Measurements from ENCODE around the gene GJD2.

Gene GJD2

GRCh38 chr15:34772312-34772711, 17.5 kb upstream of the GJD2 start:
- no peak for DNase-seq

- DNase-seq, result no peak
Observed at GRCh38 chr15:34769711-34770110, 14.9 kb upstream of the GJD2 start.

- DNase-seq, result peak; percentile 13 to 48
Observed at GRCh38 chr15:34768530-34768929, 13.7 kb upstream of the GJD2 start.

GRCh38 chr15:34765741-34766140, 10.9 kb upstream of the GJD2 start:
- DNase-seq, result no peak

- no peak for DNase-seq
Observed at GRCh38 chr15:34760909-34761308, 6.1 kb upstream of the GJD2 start.

- DNase-seq, result no peak
Observed at GRCh38 chr15:34759992-34760391, 5.2 kb upstream of the GJD2 start.

GRCh38 chr15:34759347-34759746, 4.5 kb upstream of the GJD2 start:
- DNase-seq, result no peak

- no peak for DNase-seq
Observed at GRCh38 chr15:34757262-34757661, 2.5 kb upstream of the GJD2 start.

GRCh38 chr15:34755419-34755773, 598 bp upstream of the GJD2 start:
- no peak for DNase-seq

- DNase-seq, result no peak
Observed at GRCh38 chr15:34754171-34754601, 612 bp downstream of the GJD2 start.

GRCh38 chr15:34753236-34753894, 1.4 kb downstream of the GJD2 start:
- no peak for DNase-seq

- no peak for DNase-seq
Observed at GRCh38 chr15:34749691-34750090, 5.1 kb downstream of the GJD2 start.

GRCh38 chr15:34739346-34739745, 15.5 kb downstream of the GJD2 start:
- no peak for DNase-seq

- DNase-seq, result no peak
Observed at GRCh38 chr15:34738002-34738401, 16.8 kb downstream of the GJD2 start.

- no peak for DNase-seq
Observed at GRCh38 chr15:34737477-34737876, 17.3 kb downstream of the GJD2 start.

GRCh38 chr15:34734303-34734702, 20.5 kb downstream of the GJD2 start:
- DNase-seq, result no peak

- no peak for DNase-seq
Observed at GRCh38 chr15:34733621-34734020, 21.2 kb downstream of the GJD2 start.

GRCh38 chr15:34732430-34732829, 22.4 kb downstream of the GJD2 start:
- no peak for DNase-seq

- no peak for DNase-seq
Observed at GRCh38 chr15:34730701-34731100, 24.1 kb downstream of the GJD2 start.

- DNase-seq, result no peak
Observed at GRCh38 chr15:34729886-34730285, 24.9 kb downstream of the GJD2 start.

- no peak for DNase-seq
Observed at GRCh38 chr15:34729056-34729455, 25.7 kb downstream of the GJD2 start.

GRCh38 chr15:34726406-34727100, 28.2 kb downstream of the GJD2 start:
- DNase-seq, result no peak

GRCh38 chr15:34725556-34725955, 29.2 kb downstream of the GJD2 start:
- no peak for DNase-seq

GRCh38 chr15:34724481-34724880, 30.3 kb downstream of the GJD2 start:
- no peak for DNase-seq

- DNase-seq, result no peak
Observed at GRCh38 chr15:34722439-34722836, 32.4 kb downstream of the GJD2 start.
